ENCODE measurements around the gene DNPH1.

The DNPH1 gene

GRCh38 chr6:43199912-43200311 is 29.4 kb downstream of the DNPH1 start:
- TF ChIP-seq, protein P1, sequence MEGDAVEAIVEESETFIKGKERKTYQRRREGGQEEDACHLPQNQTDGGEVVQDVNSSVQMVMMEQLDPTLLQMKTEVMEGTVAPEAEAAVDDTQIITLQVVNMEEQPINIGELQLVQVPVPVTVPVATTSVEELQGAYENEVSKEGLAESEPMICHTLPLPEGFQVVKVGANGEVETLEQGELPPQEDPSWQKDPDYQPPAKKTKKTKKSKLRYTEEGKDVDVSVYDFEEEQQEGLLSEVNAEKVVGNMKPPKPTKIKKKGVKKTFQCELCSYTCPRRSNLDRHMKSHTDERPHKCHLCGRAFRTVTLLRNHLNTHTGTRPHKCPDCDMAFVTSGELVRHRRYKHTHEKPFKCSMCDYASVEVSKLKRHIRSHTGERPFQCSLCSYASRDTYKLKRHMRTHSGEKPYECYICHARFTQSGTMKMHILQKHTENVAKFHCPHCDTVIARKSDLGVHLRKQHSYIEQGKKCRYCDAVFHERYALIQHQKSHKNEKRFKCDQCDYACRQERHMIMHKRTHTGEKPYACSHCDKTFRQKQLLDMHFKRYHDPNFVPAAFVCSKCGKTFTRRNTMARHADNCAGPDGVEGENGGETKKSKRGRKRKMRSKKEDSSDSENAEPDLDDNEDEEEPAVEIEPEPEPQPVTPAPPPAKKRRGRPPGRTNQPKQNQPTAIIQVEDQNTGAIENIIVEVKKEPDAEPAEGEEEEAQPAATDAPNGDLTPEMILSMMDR (conservative IDR thresholded peaks at IDR 0.05; ENCODE audit: low read depth), result no peak
- POLR2A ChIA-PET (ENCODE audit: low non-redundant PET), result no interaction called here
- CTCF ChIA-PET, result no interaction called here

GRCh38 chr6:43196337-43196736 is 32.9 kb downstream of the DNPH1 start:
- TF ChIP-seq, protein P1 (conservative IDR thresholded peaks at IDR 0.05; ENCODE audit: low read depth), result no peak
- POLR2A ChIA-PET (ENCODE audit: low non-redundant PET), result no interaction called here
- no peak overlapping the region for H3K27ac ChIP-seq
- CTCF ChIA-PET, result no interaction called here
- DNase-seq (ENCODE audit: low spot score), result no peak

More at GRCh38 chr6:43199912-43200311, 29.4 kb downstream of the DNPH1 start:
- H3K27ac ChIP-seq, result peak overlapping the region; percentile 34
- DNase-seq (ENCODE audit: low spot score), result no peak

DNA sequence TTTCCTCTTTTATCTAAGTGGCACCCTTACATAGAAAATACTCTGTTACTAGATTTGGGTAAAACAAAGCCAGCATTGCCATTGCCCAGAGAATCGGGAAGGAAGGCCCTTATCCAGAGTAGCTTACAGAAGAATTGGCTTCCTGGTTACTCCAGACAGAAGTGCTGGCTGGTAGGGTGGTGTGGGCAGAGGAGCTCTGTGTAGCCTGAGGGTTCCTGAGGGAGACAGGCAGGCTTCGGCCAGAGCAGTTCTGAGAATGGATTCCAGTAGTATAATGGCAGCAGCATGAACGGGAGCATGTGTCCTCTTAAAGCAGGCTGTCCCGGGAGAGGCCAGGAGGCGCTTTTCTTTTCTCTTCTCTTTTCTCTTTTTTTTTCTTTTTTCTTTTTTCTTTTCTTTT is 35.4 kb downstream of the DNPH1 start:
- POLR2A ChIA-PET (ENCODE audit: low non-redundant PET), result no interaction called here
- CTCF ChIA-PET, result no interaction called here
- TF ChIP-seq, protein P1 (conservative IDR thresholded peaks at IDR 0.05; ENCODE audit: low read depth), result no peak
- no peak overlapping the region for H3K27ac ChIP-seq
- no peak for DNase-seq (ENCODE audit: low spot score)

- ChIA-PET POLR2A (ENCODE audit: low non-redundant PET) (no interaction called here), CTCF (no interaction called here)
- no peak overlapping the region for H3K27ac ChIP-seq
- no peak for DNase-seq (ENCODE audit: low spot score)
- TF ChIP-seq, protein P1 (conservative IDR thresholded peaks at IDR 0.05; ENCODE audit: low read depth), result no peak
These were observed 36.4 kb downstream of the DNPH1 start for GRCh38 chr6:43192911-43193310.

GRCh38 chr6:43189776-43190304 is 39.4 kb downstream of the DNPH1 start:
- TF ChIP-seq, protein P1 (conservative IDR thresholded peaks at IDR 0.05; ENCODE audit: low read depth), result no peak
- ChIA-PET POLR2A (ENCODE audit: low non-redundant PET) (interaction anchor here (0.6 kb wide), 1 partner anchor 734 kb away, joined by 3 read pairs; no protein-coding TSS in a partner anchor), CTCF (no interaction called here)
- DNase-seq (ENCODE audit: low spot score), result no peak
- no peak overlapping the region for H3K27ac ChIP-seq

DNA sequence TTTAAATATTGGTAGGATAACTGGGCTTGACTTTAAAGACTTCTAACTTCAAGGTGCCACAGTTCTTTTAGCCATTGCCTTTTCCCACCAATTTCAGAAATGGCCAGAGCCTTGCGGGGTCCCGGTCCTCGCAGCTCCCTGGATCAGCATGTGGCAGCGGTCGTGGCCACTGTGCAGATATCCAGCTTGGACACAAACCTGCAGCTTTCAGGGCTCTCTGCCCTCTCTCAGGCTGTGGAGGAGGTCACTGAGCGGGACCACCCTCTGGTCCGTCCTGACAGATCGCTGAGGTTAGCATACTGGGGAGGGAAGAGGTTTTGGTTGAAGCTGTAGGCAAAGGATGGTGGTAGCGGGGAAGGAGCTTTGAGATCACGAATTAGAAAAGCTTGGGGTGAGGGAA is 40.9 kb downstream of the DNPH1 start:
- POLR2A ChIA-PET (ENCODE audit: low non-redundant PET), result no interaction called here
- H3K27ac ChIP-seq, result 0 out of 2 replicates have a peak overlapping the region, but pooled peaks have one; percentile 11
- DNase-seq (ENCODE audit: low spot score), result no peak
- CTCF ChIA-PET, result interaction anchor here (1.3 kb wide), 1 partner anchor 41 kb away, joined by 3 read pairs; the partner anchor contains the start of gene DNPH1
- TF ChIP-seq, protein P1 (conservative IDR thresholded peaks at IDR 0.05; ENCODE audit: low read depth), result no peak
